Esophagus squamous epithelium (tissue), 5 donors: ENCODE data around the gene MCC. TPM values are rescaled to one million over a fixed set of nuclear protein-coding genes. Genes with fewer than 3 reads are reported as not detected.

Experiments used
- DNase-seq: peaks from one replicate; lab custom pipeline; 2025; lab: John Stamatoyannopoulos, UW
- H3K27ac ChIP-seq, 4 donors: fragments of 200-600 bp; sonication (generic); one replicate each; pipeline ENCODE4 v1.5.1; 2016 to 2019; ENCODE audit warnings: mild to moderate bottlenecking in 1 of 4
- H3K27me3 ChIP-seq, 4 donors: fragments of 200-600 bp; sonication (generic); 1 replicate in 3 of 4; 2 replicates in 1 of 4; pipeline versions ENCODE4 v1.5.1 to v1.6.0; 2017 to 2021; ENCODE audit warnings: antibody characterized with exemption in 1 of 4
- H3K36me3 ChIP-seq, 3 donors: fragments of 200-600 bp; sonication (generic); one replicate each; pipeline ENCODE4 v1.5.1; 2016 to 2019
- H3K4me1 ChIP-seq, 3 donors: fragments of 200-600 bp; sonication (generic); one replicate each; pipeline ENCODE4 v1.5.1; 2017 to 2019
- H3K4me3 ChIP-seq, 4 donors: fragments of 200-600 bp; sonication (generic); 1 replicate in 3 of 4; 2 replicates in 1 of 4; pipeline ENCODE4 v1.5.1; 2016 to 2019; ENCODE audit warnings: mild to moderate bottlenecking in 2 of 4, moderate library complexity in 1 of 4
- H3K9me3 ChIP-seq, 3 donors: fragments of 200-600 bp; sonication (generic); one replicate each; pipeline ENCODE4 v1.5.1; 2016 to 2019
- POLR2A ChIP-seq, 4 donors: fragments of 450-650 bp; IDR thresholded peaks; one replicate each; pipeline ENCODE4 v1.6.1; 2017; ENCODE audit warnings: antibody characterized with exemption in 4 of 4, mild to moderate bottlenecking in 4 of 4, moderate library complexity in 3 of 4
- WGBS, 2 donors: methylation state at CpG; one replicate each; pipeline ENCODE4 v1.1.5; 2018; 5-methylcytosine and 5-hydroxymethylcytosine counted together
- intact Hi-C: fragments of 100-400 bp; cut with DNase I; formaldehyde crosslinking; loops from one replicate; pipeline ENCODE4 v1.15.0; 2022
- total RNA-seq, 4 donors: library from RNA; depleted of rRNA; stranded (reverse); fragments of >200 nt; gene quantifications; one replicate each; pipeline ENCODE4 v1.1.0, GENCODE V29; 2016
- TF ChIP-seq, protein P1 (sequence below), 6 experiments: fragments of 450-650 bp in 4 of 6; fragments of 200-600 bp in 2 of 6; sonication (generic) in 2 of 6; IDR thresholded peaks; one replicate each; pipeline ENCODE4 v1.5.1; 2016 to 2019; ENCODE audit warnings: antibody characterized with exemption in 6 of 6, mild to moderate bottlenecking in 4 of 6, moderate library complexity in 4 of 6
- donor health status: DM: yes; HTN: yes; CAD: no.

MCC gene
- total RNA-seq, 4 donors from 2014 or later: 41.6 to 45.4 (median 43.4) TPM

DNA sequence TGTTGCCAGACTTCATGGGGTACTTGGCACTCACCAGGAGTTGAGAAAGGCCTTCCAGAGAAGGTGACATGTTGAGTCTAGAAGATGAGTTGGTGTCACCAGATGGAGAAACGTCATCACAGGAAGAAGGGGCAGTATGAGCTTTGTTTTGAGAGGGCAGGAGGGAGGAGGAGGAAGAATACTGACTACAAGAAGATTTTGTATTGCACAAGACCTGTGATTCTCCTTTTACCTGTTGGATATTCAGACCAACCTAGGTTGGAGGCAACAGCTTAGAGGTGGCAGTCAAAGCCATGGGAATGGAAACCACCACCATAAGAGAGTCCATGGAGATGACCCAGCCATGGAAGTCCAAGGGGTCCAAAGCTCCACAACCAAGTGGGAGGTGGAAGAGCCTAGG lies 207.7 kb downstream of the MCC start:
- 15 to 41% methylated on average over 1 of the region's 1 CpG for WGBS, 2 donors
- Histone ChIP-seq H3K9me3 (no peaks in the 10 kb centered on the region), H3K27me3 (no peaks in the 10 kb centered on the region), H3K4me1 (peaks cover 0 to 20% (median 0%) of the 10 kb centered on the region in 3 donors), H3K36me3 (no peaks in the 10 kb centered on the region), H3K4me3 (no peak overlapping the region), H3K27ac (no peak overlapping the region)
- intact Hi-C loops: no loop called here
- DNase-seq: no peak
- TF ChIP-seq, protein P1, sequence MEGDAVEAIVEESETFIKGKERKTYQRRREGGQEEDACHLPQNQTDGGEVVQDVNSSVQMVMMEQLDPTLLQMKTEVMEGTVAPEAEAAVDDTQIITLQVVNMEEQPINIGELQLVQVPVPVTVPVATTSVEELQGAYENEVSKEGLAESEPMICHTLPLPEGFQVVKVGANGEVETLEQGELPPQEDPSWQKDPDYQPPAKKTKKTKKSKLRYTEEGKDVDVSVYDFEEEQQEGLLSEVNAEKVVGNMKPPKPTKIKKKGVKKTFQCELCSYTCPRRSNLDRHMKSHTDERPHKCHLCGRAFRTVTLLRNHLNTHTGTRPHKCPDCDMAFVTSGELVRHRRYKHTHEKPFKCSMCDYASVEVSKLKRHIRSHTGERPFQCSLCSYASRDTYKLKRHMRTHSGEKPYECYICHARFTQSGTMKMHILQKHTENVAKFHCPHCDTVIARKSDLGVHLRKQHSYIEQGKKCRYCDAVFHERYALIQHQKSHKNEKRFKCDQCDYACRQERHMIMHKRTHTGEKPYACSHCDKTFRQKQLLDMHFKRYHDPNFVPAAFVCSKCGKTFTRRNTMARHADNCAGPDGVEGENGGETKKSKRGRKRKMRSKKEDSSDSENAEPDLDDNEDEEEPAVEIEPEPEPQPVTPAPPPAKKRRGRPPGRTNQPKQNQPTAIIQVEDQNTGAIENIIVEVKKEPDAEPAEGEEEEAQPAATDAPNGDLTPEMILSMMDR (IDR thresholded peaks at IDR 0.05): no peak
- TF ChIP-seq POLR2A (IDR thresholded peaks at IDR 0.05): no peak

DNA sequence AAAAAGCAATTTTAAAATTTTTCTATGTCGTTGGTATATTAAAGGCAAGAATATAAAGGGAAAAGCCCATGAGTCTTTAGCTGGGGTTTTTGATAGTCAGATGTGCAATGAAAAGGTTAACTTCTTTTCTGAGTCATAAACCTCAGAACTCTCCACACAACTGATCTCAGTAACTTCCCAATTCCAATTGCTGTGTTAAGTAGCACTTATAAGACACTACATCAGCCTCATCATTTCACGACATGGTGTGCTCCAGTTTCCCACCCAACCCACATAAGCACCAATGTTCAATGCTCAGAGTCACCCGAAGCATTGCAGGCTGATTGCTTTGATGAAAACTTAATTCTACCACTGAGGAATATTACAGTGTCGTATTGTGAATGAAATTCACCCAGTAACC lies 209.3 kb downstream of the MCC start:
- Histone ChIP-seq H3K9me3 (no peaks in the 10 kb centered on the region), H3K4me1 (peaks cover 0 to 21% (median 0%) of the 10 kb centered on the region in 3 donors), H3K4me3 (no peak overlapping the region), H3K27ac (no peak overlapping the region), H3K36me3 (no peaks in the 10 kb centered on the region), H3K27me3 (no peaks in the 10 kb centered on the region)
- intact Hi-C loops: no loop called here
- no peak for DNase-seq
- WGBS, 2 donors: 55 to 59% methylated on average over 4 of the region's 4 CpGs
- no peak for TF ChIP-seq POLR2A (IDR thresholded peaks at IDR 0.05)
- TF ChIP-seq, protein P1 (IDR thresholded peaks at IDR 0.05): no peak

DNA sequence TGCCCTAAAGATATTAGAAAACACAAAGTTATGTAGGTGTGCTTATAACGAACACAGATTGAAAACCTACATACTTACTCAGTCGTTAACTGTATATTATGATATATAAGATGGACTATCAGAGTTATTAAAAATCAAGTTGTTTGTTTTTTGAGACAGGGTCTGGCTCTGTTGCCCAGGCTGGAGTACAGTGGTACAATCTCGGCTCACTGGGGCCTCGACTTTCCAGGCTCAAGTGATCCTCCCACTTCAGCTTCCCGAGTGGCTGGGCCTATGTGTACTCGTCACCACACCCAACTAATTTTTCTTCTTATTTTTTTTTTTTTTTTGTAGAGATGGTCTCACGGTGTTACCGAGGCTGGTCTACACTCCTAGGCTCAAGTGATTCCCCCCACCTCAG lies 211.8 kb downstream of the MCC start:
- no peaks in the 10 kb centered on the region for H3K27me3 ChIP-seq
- peaks cover 0 to 21% (median 4%) of the 10 kb centered on the region in 3 donors for H3K4me1 ChIP-seq
- intact Hi-C loops: no loop called here
- no peaks in the 10 kb centered on the region for H3K9me3 ChIP-seq
- no peak overlapping the region for H3K27ac ChIP-seq
- H3K36me3 ChIP-seq: no peaks in the 10 kb centered on the region
- DNase-seq: no peak
- 92% methylated on average over 8 of the region's 8 CpGs for WGBS, 2 donors
- H3K4me3 ChIP-seq: no peak overlapping the region
- TF ChIP-seq, protein P1 (IDR thresholded peaks at IDR 0.05): no peak
- TF ChIP-seq POLR2A (IDR thresholded peaks at IDR 0.05): no peak

DNA sequence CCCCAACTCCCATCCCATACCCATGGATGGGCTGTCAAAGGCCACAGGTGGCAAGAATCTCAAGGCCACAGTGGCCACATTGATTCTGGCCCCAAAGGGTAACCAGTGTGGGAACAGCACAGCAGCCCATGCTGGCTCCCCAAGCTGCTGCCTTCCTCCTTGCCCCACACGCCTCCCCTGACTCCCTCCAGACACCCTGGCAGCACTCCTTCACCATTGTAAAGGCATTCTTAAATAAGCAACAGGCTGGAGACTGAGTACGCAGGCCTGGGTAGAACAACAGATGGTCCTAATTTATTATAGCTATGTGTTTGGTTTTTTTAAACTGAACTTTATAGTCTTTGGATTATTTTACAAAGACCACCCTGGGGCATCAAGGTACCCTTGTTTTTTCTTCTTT lies 212.3 kb downstream of the MCC start:
- intact Hi-C loops: no loop called here
- Histone ChIP-seq H3K36me3 (no peaks in the 10 kb centered on the region), H3K9me3 (no peaks in the 10 kb centered on the region), H3K4me1 (peaks cover 0 to 23% (median 9%) of the 10 kb centered on the region in 3 donors), H3K27ac (no peak overlapping the region), H3K4me3 (no peak overlapping the region), H3K27me3 (no peaks in the 10 kb centered on the region)
- WGBS, 2 donors: 97 to 100% methylated on average over 2 of the region's 2 CpGs
- TF ChIP-seq, protein P1 (IDR thresholded peaks at IDR 0.05): no peak
- TF ChIP-seq POLR2A (IDR thresholded peaks at IDR 0.05): no peak
- DNase-seq: no peak

DNA sequence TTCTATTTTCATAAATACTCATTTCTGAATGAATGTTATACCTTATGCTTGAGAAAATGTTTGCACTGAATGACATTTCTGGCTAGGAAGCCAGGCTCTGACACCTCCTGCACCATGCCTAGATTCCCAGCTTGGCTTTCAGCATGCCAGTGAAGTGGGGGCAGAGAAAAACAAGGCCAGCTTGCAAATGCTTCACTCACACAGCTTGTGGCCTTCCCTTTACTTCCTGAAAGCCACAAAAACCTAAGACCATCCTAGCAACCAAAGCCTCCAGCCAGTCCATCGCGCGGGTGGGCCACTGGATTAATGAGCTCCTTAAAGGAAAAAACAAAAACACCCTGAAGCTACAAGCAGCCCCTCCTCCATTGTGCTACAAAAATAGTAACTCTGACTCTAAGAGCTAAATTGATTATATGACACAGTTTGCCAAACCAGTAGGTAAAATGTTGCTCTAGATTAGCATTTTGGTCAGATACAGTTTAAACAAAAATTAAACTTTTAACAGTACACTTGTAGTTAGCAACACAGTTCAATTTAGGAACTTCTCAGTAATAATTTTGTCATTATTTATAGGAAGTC lies 213.3 kb downstream of the MCC start:
- no peak overlapping the region for H3K4me3 ChIP-seq
- WGBS, 2 donors: 82 to 96% methylated on average over 3 of the region's 3 CpGs
- no peak overlapping the region for H3K27ac ChIP-seq
- no peak for TF ChIP-seq POLR2A (IDR thresholded peaks at IDR 0.05)
- TF ChIP-seq, protein P1 (IDR thresholded peaks at IDR 0.05): no peak
- H3K9me3 ChIP-seq: no peaks in the 10 kb centered on the region
- no peaks in the 10 kb centered on the region for H3K27me3 ChIP-seq
- intact Hi-C loops: no loop called here
- no peaks in the 10 kb centered on the region for H3K36me3 ChIP-seq
- no peak for DNase-seq
- peaks cover 0 to 22% (median 13%) of the 10 kb centered on the region in 3 donors for H3K4me1 ChIP-seq
